Testis (tissue), 2 donors: ENCODE results near the gene UBTF.

ENCODE experiments used
- POLR2A ChIP-seq: fragments of 450-650 bp; IDR thresholded peaks from one replicate; pipeline ENCODE4 v1.6.1; 2017; ENCODE audit warnings: antibody characterized with exemption, mild to moderate bottlenecking, moderate library complexity
- TF ChIP-seq, protein P1 (sequence below), 3 experiments: fragments of 450-650 bp in 2 of 3; fragments of 200-600 bp in 1 of 3; sonication (generic) in 1 of 3; IDR thresholded peaks; one replicate each; pipeline ENCODE4 v1.5.1; 2016 to 2019; ENCODE audit warnings: antibody characterized with exemption in 3 of 3, mild to moderate bottlenecking in 2 of 3, moderate library complexity in 1 of 3

DNA sequence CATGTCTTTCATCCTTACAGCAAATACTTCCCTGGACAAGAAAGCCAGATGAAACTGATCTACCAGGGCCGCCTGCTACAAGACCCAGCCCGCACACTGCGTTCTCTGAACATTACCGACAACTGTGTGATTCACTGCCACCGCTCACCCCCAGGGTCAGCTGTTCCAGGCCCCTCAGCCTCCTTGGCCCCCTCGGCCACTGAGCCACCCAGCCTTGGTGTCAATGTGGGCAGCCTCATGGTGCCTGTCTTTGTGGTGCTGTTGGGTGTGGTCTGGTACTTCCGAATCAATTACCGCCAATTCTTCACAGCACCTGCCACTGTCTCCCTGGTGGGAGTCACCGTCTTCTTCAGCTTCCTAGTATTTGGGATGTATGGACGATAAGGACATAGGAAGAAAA, 29.0 kb downstream of the UBTF start:
- TF ChIP-seq, protein P1, sequence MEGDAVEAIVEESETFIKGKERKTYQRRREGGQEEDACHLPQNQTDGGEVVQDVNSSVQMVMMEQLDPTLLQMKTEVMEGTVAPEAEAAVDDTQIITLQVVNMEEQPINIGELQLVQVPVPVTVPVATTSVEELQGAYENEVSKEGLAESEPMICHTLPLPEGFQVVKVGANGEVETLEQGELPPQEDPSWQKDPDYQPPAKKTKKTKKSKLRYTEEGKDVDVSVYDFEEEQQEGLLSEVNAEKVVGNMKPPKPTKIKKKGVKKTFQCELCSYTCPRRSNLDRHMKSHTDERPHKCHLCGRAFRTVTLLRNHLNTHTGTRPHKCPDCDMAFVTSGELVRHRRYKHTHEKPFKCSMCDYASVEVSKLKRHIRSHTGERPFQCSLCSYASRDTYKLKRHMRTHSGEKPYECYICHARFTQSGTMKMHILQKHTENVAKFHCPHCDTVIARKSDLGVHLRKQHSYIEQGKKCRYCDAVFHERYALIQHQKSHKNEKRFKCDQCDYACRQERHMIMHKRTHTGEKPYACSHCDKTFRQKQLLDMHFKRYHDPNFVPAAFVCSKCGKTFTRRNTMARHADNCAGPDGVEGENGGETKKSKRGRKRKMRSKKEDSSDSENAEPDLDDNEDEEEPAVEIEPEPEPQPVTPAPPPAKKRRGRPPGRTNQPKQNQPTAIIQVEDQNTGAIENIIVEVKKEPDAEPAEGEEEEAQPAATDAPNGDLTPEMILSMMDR (IDR thresholded peaks at IDR 0.05) = no peak
- no peak for TF ChIP-seq POLR2A
